GM19438 (cell line): ENCODE data around the gene HECTD4.
"Not testable (repeated sequence)": the region's sequence is repeated elsewhere in the genome, so short reads cannot be mapped to it uniquely, and the experiment has no call there.

Source experiments
- ATAC-seq: cut with Tn5 transposase; IDR thresholded peaks from one replicate; pipeline ENCODE4 v1.9.1; 2021; ENCODE audit warnings: low read depth; ENCODE audit not compliant: unreplicated experiment

HECTD4 gene

DNA sequence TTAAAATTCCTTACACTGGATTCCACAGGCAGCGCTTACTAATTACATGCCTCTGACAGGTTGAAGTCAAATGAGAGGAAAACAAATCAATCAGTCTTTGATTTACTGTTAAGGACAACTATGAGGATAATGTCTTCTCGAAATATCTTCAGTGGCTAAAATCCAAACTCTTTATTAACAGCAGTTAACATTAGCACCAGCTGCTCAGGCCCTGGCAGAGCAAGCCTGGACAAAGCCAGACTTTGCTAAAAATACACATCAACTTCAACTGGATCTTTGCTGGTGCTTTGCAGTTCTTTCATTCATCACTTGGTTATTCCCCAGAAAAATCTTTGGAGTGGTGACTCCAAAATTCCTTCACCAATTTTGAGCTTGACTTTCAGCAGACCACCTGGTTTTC lies 98.7 kb downstream of the HECTD4 start:
- no peak for ATAC-seq

DNA sequence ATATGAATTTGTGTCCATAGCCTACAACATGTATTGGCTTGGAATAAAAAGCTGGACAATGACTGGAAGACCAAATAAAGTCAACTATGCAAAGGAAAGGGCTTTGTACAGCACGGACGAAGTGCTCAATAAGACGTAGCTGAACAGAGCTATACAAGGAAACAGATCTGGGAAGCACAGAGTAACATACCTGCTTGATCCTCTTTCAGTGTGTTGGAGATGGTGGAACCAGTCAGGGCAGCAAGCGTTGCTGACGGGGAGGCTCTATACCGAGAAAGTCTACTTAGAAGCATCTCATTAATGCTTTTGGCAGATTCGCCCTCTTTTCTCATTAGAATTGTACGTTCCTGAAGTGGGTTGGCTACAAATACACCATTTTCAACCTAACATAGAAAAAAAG lies 99.3 kb downstream of the HECTD4 start:
- no peak for ATAC-seq

DNA sequence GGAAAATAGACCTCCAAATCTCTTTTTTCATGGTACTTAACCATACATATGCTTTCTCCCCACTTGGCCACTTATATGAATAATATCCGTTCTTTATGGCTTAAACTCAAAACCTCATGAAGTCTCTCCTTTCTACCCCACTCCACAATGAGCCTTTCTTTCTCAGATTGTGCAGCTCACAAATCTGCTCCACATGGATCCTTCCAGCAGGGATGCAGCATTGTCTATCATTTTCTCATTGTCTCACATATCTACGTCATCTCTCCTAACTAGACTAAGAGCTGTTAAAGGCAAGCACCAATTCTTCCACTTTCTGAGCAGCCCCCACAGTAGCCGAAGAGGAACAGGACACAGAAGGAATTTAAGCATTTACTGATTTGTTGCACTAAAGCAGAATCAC lies 106.4 kb downstream of the HECTD4 start:
- ATAC-seq: no peak

DNA sequence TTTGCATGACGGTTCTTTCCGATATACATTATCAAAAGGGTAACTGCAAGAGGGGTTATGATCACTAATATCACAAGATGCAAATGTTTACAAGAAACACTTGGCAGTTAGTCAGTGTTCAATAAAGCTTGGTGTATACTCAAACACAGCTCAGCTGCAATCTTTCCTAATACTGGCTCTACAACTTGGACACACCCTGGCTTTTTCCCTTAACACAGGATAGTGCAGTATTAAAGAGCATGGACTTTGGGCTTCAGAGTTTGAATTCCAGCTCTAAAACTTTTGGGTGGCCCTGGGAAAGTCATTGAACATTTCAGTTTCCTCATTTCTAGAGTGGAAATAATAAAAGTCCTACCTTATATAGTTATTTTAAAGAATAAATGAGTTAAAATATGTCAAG lies 107.0 kb downstream of the HECTD4 start:
- ATAC-seq: no peak

DNA sequence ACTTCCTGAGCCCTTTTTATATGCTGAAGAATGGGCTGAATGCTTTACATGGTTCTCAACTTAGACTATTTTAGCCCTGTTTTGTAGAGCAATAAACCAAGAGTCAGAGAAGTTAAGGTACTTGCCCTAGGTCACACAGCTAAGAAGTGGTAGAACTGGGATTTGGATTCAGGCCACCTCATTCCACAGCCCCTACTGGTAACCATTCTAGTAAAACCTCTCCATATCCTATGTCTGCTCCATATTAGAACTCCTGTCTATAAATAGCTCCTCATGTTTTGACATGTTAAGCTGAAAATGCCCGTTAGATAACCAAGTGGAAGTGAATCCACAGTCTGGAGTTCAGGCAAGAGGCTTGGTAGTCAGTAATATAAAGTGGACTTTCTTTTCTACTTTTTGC lies 111.6 kb downstream of the HECTD4 start:
- ATAC-seq: no peak

DNA sequence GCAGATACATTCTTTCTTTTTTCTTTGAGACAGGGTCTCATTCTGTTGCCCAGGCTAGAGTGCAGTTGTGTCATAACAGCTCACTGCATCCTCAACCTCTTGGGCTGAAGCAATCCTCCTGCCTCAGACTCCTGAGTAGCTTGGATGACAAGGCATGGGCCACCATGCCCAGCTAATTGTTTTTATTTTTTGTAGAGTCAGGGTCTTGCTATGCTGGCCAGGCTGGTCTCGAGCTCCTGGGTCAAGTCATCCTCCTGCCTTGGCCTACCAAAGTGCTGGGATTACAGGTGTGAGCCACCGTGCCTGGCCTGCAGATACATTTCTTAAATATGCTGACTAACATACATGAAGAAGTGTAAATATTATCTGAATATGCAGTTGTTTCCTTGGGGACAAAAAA lies 115.8 kb downstream of the HECTD4 start:
- ATAC-seq: no peak

DNA sequence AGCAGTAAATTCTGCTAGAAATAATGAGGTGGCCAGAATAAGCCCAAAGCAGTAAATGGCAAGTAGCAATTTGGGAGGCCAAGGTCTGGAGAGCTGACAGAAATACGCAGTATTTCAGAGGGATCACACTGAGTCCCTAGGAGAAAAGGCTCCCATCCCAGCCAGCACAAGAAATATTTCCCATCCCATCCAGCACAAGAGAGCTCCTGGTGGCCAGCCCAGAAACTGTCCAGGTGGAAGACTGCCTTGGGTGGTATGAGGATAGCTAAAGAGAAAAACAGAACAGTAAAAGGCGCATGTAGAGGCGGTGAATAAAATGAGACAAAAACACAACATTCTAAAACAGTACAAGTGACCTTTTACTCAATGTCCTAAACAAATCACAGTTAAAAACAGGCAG lies 120.7 kb downstream of the HECTD4 start:
- no peak for ATAC-seq

DNA sequence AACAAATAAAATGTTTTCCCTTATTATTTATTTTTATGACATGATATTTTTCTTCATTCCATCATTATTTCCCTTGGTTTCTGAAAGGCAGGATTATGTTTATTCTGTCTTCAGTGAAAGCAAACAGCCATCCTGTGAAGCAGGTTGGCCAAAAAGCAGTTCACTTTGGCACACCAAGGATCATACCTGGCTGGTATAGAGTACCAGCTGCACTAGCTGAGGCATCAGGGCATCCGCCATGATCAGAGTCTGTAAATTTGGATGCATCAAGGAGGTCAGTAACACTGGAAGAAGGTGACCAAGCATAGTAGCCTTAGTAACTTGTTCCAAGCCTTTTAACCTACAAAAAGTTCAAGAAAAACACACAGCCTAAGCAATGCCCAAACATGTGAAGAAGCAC lies 123.3 kb downstream of the HECTD4 start:
- ATAC-seq: no peak

DNA sequence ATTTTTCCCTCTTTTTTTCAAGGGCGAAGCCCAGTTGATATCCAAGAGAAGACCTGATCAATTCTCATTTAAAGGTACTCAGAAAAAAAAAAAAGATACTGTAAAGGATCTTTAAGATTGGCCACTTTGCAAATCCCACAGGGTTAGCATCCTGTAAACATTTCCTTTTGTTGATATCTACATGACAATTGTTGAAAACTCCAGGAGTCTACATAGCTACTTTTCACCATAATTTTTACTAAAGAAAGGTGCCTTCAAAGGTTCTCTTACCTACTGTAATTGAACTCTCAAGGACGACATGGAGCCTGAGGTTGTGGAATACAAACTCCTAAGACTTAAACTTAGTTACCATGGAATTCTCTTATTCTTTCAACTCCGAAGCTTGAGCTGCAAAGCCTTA lies 125.5 kb downstream of the HECTD4 start:
- no peak for ATAC-seq

DNA sequence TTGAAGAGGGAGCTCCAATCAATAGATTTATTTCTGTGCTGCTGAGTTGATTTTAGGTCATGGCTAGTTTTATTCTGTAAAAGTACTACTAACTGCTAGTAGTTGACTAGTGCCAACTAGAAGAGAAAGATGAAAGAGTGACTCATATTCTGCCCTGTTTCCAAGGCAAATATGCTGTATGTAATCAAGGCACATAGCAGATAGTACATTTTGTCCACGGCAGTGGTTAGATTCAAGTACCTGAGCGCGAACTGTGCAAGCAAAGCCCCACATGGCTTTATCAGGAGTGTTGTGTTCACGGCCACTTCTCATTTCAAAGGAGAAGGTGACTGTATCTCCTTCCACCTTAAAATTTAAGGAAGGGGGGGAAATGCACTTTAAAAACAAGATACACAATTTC lies 130.0 kb downstream of the HECTD4 start:
- no peak for ATAC-seq

DNA sequence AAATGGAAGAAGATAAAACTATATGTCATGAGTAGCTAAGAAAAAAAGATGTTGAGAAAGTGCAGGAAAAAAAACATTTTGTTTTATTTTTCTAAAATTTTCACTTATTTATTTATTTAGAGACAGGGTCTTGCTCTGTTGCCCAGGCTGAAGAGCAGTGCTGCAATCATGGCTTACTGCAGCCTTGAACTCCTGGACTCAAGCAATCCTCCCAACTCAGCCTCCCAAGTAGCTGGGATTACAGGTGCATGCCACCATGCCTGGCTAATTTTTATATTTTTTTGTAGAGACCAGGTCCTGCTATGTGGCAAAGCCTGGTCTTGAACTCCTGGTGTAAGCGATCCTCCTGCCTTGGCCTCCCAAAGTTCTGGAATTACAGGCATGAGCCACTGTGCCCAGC lies 137.3 kb downstream of the HECTD4 start:
- not testable (repeated sequence) for ATAC-seq

DNA sequence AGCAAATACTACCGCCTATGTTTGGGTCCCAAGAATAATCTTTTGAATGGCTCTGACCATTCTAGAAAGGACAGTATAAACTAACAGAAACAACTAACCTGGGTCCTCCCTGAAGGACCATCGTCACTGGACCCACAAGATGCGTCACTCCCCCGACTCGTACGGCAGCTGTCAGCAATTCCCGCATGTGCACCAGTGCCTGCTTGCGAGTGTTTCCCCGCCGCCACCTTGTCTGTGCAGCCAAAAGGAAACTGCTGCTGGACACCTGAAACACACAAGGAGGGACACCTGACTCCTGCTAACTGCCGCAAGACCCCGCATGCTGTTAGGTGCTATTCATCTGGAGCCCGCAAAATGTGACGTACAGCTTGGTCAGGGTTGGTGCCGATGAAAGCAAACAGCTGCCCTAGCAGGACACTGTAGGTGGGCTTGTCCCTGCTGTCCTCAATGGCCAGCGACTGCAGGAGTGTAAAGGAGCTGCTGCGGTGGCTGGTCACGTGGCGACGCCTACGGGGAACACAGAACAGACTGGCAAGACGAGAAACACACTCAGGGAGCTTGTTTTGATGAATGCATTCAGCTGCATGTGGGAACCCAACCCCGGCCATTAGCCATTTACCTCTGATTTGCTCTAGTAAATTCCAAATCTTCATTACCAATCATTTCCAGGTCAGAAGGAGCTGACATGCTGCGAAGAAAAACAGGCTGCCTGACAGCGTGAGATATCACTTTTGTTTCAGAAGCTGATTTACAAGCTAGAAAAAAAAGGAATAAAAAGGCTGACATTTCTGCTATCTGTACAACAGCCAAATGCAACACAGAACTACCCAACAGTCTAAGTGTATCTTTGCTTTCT lies 138.7 kb downstream of the HECTD4 start:
- no peak for ATAC-seq

DNA sequence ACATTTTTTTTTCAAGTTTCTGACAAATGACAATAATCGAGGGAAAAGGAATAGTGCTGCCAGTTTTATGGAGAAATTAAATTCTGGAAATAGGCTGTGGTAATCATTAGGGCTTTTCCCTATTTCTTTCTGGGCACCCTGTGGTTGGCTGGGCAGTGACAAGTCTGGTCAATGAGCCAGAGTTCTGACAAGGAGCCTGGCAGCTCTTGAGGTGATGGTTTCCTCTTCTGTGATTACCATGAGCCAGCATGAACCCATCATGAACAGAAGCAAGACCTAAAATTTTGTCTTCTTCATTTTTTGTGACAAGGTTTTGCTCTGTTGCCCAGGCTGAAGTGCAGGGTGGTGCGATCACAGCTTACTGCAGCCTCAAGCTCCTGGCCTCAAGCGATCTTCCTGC lies 141.1 kb downstream of the HECTD4 start:
- no peak for ATAC-seq

DNA sequence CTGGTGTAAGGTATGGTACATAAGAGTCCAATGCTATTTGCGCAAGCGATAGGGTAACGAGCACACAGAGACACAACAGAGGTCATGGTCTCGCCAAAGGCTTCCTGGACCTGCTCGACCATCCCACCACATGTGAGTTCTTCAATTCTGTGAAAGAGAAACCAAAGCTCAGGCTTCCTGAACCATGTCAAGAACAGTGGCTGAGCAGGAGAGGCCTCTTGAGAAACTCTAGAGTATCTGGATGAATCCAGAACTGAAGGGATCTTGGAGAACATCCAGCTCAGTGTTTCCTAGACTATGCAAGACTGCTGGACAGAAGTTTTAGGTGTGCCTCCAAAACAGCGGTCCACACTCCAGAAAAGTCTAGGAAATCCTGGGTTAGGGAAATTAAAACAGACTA lies 142.3 kb downstream of the HECTD4 start:
- no peak for ATAC-seq

DNA sequence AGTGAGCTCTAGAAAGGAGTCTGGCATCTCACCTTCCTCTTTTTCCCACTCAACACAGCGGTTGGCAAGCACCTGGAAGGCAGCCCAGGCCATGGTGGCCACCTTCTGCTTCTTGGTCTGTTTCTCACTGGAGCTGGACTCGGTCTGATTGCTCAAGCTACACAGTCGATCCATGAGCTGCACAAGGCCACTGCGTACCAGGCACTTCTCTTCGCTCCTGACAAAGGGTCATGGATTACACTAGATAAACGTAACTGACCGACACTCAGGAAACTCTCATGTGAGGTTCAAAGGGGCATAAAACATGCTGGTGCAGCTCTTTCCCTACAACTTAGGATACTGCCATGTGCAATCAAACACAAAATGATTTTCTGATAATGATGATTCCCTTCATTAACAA lies 143.2 kb downstream of the HECTD4 start:
- no peak for ATAC-seq

DNA sequence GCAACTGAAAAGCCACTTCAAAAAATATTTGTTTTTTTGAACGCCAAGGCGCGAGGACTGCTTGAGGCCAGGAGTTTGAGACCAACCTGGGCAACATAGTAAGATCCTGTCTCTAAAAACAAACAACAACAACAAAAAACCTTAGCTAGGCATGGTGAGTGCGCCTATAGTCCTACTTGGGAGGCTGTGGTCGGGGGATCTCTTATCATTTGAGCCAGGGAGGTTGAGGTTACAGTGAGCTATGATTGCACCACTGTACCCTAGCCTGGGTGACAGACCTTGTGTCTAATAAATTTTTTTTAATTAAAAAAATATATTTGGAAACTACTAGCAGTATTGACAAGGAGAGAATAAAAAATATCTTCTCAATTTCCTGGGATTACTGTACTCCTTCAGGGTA lies 143.8 kb downstream of the HECTD4 start:
- no peak for ATAC-seq

DNA sequence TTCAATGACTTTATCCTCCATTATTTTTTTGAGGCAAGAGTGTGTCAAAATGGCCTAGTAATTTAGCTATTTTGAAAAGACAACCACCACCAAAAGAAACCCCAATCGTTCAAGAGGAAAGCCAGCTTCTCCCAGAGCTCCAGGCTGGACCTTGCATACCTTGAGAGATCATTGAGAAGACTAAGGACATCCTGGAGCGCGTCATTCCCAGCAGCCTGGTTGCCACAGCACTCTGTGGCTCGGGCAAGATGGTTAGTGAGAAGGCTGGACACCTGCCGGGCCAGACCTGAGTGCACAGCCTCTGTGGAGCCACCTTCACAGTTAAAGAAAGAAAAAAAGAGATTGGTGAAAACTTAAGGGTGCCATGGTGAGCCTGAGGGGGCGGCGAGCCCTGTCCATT lies 145.4 kb downstream of the HECTD4 start:
- no peak for ATAC-seq

DNA sequence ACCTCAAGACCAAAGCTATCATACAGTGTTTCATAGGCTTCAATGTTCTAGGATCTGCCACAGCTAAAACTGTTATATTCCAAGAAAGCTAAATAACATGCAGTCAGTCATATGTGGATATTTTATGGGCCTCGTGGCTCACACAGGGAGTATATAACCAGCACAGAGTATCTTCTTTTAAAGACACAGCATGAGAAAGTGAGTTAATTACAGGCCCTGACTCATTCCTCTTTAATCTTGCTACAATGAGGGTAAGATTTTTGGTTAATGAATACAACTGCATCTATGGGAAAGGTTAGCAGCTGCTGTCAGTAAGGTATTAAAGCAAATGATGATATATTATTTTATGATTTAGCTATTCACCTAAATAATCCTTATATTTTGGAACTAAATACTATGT lies 145.8 kb downstream of the HECTD4 start:
- no peak for ATAC-seq

DNA sequence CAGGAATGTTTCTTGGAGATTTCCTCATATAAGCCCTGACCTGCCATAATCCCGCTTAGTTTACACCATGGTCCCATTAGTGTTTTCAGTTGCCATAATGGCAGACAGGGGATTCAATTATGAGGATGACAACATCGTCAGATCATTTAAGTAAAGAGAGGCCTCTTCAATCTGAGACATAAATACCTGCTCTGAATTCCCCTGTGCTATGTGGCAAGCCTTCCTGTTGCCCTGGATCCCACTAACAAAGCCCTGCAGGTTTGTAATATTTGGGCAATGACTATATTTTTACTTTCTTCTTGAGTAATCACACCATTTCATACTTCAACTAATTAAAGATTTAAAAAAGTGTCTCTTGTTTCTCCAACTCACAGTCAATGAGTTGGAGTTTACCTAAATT lies 147.9 kb downstream of the HECTD4 start:
- ATAC-seq: no peak

DNA sequence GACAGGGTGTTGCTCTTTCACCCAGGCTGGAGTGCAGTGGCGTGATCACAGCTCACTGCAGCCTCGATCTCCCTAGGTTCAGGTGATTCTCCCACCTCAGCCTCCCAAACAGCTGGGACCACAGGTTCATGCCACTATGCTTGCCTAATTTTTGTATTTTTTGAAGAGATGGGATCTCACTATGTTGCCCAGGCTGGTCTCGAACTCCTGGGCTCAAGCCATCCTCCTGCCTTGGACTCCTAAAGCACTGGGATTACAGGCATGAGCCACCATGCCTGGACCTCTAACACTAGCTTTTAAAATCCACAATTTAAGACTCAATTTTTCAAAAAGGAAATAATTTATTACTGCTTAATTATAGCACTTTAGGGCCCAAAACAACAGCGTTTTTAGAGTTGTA lies 149.0 kb downstream of the HECTD4 start:
- no peak for ATAC-seq

DNA sequence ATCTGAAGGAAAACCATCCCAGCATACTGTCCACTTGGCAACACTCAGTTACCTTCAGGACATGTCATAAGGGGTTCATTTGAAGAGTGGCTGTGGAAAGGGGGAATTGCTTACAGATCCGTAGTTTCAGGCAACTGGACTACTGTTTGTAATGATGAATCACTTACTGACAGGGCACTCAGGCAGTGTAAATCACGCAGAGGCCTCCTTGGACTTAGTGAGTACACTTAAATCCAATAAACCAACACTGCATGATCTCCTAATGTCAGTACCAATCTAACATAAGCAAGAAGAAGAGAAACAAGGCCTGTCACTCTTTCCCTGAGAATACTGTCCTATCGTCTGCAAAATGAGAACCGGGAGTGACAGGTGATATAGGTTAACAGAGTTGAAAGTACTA lies 152.1 kb downstream of the HECTD4 start:
- no peak for ATAC-seq

DNA sequence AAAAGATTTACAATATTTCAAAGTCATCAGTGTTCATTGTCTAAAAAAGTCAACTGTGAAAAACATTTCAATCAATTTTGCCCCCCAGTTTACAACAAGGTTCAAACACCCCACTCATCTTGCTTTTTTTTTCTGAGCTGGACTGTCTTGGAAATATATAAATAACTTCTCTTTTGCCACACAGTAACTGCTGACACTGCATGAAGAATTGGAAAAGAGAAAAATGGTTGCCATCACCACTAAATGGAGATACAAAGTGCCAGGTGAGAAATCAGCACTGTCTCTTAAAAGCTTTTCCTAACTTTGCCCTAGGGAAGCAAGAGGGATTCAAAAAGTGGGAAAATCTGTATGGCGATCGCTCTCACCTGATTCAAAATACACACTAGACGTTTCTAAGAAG lies 155.5 kb downstream of the HECTD4 start:
- ATAC-seq: no peak

DNA sequence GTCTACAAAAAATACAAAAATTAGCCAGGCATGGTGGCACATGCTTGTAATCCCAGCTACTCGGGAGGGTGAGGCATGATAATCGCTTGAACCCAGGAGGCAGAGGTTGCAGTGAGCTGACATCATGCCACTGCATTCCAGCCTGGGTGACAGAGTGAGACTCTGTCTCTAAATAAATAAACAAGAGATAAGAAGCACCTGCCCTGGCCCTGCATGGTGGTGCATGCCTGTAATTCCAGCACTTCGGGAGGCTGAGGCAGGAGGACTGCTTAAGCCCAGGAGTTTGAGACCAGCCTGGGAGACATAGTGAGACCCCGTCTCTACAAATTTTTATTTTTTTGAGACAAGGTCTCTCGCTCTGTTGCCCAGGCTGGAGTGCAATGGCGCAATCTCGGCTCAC lies 161.6 kb downstream of the HECTD4 start:
- ATAC-seq: not testable (repeated sequence)
